H1 (cell line): ENCODE data around the gene SLC37A2. TPM values are rescaled to one million over a fixed set of nuclear protein-coding genes. Genes with fewer than 3 reads are reported as not detected.

Experiments
- GABPA ChIP-seq: IDR thresholded peaks from 2 replicates; pipeline ENCODE4 v1.6.1; 2011; ENCODE audit warnings: mild to moderate bottlenecking, low read length, moderate library complexity, borderline replicate concordance; ENCODE audit not compliant: insufficient read depth
- NRF1 ChIP-seq: IDR thresholded peaks from 2 replicates; pipeline ENCODE4 v1.6.1; 2011; ENCODE audit warnings: mild to moderate bottlenecking, low read depth, low read length, improper control_type of control experiment
- SAP30 ChIP-seq: fragments of 300-600 bp; sonication (generic); IDR thresholded peaks from 2 replicates; pipeline ENCODE4 v1.7.1; 2012; ENCODE audit warnings: low read length, moderate library complexity, mild to moderate bottlenecking, inconsistent platforms; ENCODE audit not compliant: insufficient read depth, insufficient replicate concordance
- polyA plus RNA-seq, 7 experiments: library from polyadenylated mRNA; depleted of rRNA in 3 of 7; stranded (reverse) in 5 of 7; unstranded in 2 of 7; fragments of >200 nt in 5 of 7; fragments of 200-250 nt in 2 of 7; gene quantifications; 1 replicate in 5 of 7; 2 replicates in 1 of 7; 4 replicates in 1 of 7; pipeline versions ENCODE4 v1.2.1 to v1.2.3, GENCODE V29; 2011 to 2013; ENCODE audit warnings: missing spikeins in 2 of 7, mixed read lengths in 2 of 7
- total RNA-seq: library from RNA; stranded (reverse); fragmentation: NEBNext Ultra II Directional; extraction: Animal tissue kit (Norgen Biotek cat#: 25700); gene quantifications from 2 replicates; pipeline ENCODE4 v1.2.1, GENCODE V29; 2021

The SLC37A2 gene
- total and polyA plus RNA-seq, 2 of the 8 experiments (the other 6 are each of a cell fraction or from before 2014, with no cell fraction given), result 1.3 to 1.9 TPM

DNA sequence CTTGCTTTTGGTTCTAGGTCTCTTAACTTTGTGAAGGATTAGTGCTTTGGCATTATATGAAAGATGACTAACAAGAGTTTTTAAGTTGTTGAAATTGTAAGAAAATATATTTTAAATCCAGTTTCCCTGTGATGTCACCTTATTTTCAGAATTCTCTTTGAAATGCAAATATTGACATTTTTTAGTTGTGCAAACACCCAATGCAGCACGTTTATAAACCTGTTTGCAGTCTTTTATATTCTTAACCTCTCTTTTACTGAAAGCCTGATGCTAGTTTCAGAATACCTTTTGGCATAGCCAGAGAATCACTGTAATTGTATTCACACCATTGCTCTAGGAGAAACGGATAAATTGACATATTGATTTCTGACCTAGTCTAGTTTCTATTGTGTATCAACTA is 42.8 kb upstream of the SLC37A2 start (continued):
- TF ChIP-seq NRF1, result no peak
- TF ChIP-seq GABPA, result no peak
- TF ChIP-seq SAP30, result no peak
